ENCODE data around the gene GGT1. TPM values are rescaled to one million over a fixed set of nuclear protein-coding genes. Genes with fewer than 3 reads are reported as not detected.

GGT1 gene
- total and polyA plus RNA-seq, 2 donors (not counting 3 experiments of a cell fraction or from before 2014, with no cell fraction given), result 1.8 to 2.0 TPM

DNA sequence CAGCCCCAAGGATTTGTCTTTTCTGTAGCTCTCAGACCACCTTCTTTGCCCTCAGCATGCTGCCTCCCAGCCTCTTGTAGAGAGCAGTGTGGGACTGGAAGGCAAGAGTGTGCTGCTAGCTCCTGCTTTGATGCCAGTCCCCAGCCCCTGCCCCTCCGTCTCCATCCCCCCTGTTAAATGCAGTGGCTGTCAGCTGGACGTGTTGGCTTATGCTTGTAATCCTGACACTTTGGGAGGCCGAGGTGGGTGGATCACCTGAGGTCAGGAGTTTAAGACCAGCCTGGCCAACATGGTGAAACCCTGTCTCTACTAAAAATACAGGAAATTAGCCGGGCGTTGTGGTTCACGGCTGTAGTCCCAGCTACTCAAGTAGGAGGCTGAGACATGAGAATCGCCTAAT lies 31.7 kb upstream of the GGT1 start:
- ChIA-PET POLR2A (interaction anchor here (0.7 kb wide), 1 partner anchor 88 kb away, joined by 3 read pairs; no protein-coding TSS in a partner anchor), CTCF (no interaction called here)
- no peak overlapping the region for H3K27ac ChIP-seq (ENCODE audit: insufficient read depth, low read depth, low read length)
- no peak for TF ChIP-seq EZH2 (IDR thresholded peaks at IDR 0.05; ENCODE audit: borderline replicate concordance, low read depth, low read length, severe bottlenecking)
- TF ChIP-seq MYC (IDR thresholded peaks at IDR 0.05; ENCODE audit: low read depth, low read length), result no peak
- TF ChIP-seq GATA2 (IDR thresholded peaks at IDR 0.05; ENCODE audit: insufficient read depth, insufficient read length, low read depth, low read length), result no peak
- no peak for TF ChIP-seq FOS (IDR thresholded peaks at IDR 0.05; ENCODE audit: borderline replicate concordance, insufficient read depth, low read length)
- TF ChIP-seq JUN (IDR thresholded peaks at IDR 0.05; ENCODE audit: borderline replicate concordance, insufficient read depth, insufficient read length, low read depth), result no peak
- no peak for TF ChIP-seq POLR2AphosphoS5 (IDR thresholded peaks at IDR 0.05; ENCODE audit: insufficient read depth, low read depth, low read length)
- TF ChIP-seq POLR2A (IDR thresholded peaks at IDR 0.05; ENCODE audit: low read depth, low read length), result no peak
- TF ChIP-seq, protein P1, sequence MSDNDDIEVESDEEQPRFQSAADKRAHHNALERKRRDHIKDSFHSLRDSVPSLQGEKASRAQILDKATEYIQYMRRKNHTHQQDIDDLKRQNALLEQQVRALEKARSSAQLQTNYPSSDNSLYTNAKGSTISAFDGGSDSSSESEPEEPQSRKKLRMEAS (IDR thresholded peaks at IDR 0.05; ENCODE audit: insufficient read depth, insufficient read length), result no peak
- no peak for FAIRE-seq
- no peaks in the 10 kb centered on the region for H3K9me1 ChIP-seq (replicated peaks; ENCODE audit: control insufficient read depth, extremely low read depth, insufficient read depth, low read length)
- no peaks in the 10 kb centered on the region for H3K4me1 ChIP-seq (ENCODE audit: control insufficient read depth, extremely low read depth, insufficient read depth, low read length)
- no peak overlapping the region for H2AFZ ChIP-seq (ENCODE audit: low read depth, low read length)
- H3K9ac ChIP-seq (replicated peaks; ENCODE audit: extremely low read depth, insufficient read depth, low read length), result no peak overlapping the region
- DNase-seq (ENCODE audit: low read depth, low spot score), result no peak
- no peaks in the 10 kb centered on the region for H3K9me3 ChIP-seq (replicated peaks; ENCODE audit: control insufficient read depth, insufficient read depth, low read length)
- intact Hi-C loops (cut with micrococcal nuclease), result no loop called here
- no peak overlapping the region for H3K4me3 ChIP-seq (replicated peaks in 1 of 3; ENCODE audit: insufficient read depth in 1 of 3, low read depth in 1 of 3, low read length in 3 of 3)
- H3K36me3 ChIP-seq (ENCODE audit: control insufficient read depth in 2 of 2, extremely low read depth in 1 of 2, insufficient read depth in 2 of 2, low read length in 2 of 2), result peaks cover 24 to 25% of the 10 kb centered on the region in 2 experiments
- no TSS peak for BruUV-seq (replicated peaks)
- H3K27me3 ChIP-seq (ENCODE audit: control insufficient read depth in 2 of 2, insufficient read depth in 2 of 2, low read length in 2 of 2), result no peaks in the 10 kb centered on the region
- no peak overlapping the region for H3K4me2 ChIP-seq (ENCODE audit: insufficient read depth, low read length)
- peaks cover 15% of the 10 kb centered on the region for H3K79me2 ChIP-seq (ENCODE audit: control insufficient read depth, insufficient read depth, low read length)
- peaks cover 5% of the 10 kb centered on the region for H4K20me1 ChIP-seq (replicated peaks; ENCODE audit: control insufficient read depth, extremely low read depth, insufficient read depth, low read length)
- dilution Hi-C loops (cut with MboI; ENCODE audit: extremely low pct_ligation_motif_present, low sequenced_read_pairs), result no loop called here

DNA sequence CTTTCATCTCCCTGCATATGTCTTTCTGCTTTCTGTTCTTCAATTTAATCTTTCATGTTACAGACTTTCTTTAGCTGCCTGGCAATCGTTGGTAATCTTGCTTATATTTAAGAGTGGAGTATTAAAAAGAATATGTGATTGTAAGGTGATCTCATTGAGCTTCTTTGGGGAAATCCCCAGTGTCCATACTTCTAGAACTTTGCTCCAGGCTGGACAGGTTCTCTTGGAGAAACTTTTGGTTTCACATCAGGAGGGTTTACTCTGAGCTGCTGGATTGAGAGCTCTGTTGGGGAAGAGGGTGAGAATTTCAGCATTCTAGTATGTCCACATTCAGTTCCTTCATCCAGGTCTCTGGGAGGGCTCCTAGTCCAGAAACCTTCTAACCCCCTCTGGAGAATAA lies 26.2 kb upstream of the GGT1 start:
- no peak overlapping the region for H3K9ac ChIP-seq (replicated peaks; ENCODE audit: extremely low read depth, insufficient read depth, low read length)
- no peak overlapping the region for H3K4me3 ChIP-seq (replicated peaks in 1 of 3; ENCODE audit: insufficient read depth in 1 of 3, low read depth in 1 of 3, low read length in 3 of 3)
- H3K4me2 ChIP-seq (ENCODE audit: insufficient read depth, low read length), result no peak overlapping the region
- H3K27ac ChIP-seq (ENCODE audit: insufficient read depth, low read depth, low read length), result no peak overlapping the region
- dilution Hi-C loops (cut with MboI; ENCODE audit: extremely low pct_ligation_motif_present, low sequenced_read_pairs) (no loop called here), intact Hi-C loops (cut with micrococcal nuclease) (no loop called here)
- H4K20me1 ChIP-seq (replicated peaks; ENCODE audit: control insufficient read depth, extremely low read depth, insufficient read depth, low read length), result no peaks in the 10 kb centered on the region
- no peaks in the 10 kb centered on the region for H3K27me3 ChIP-seq (ENCODE audit: control insufficient read depth in 2 of 2, insufficient read depth in 2 of 2, low read length in 2 of 2)
- no peaks in the 10 kb centered on the region for H3K79me2 ChIP-seq (ENCODE audit: control insufficient read depth, insufficient read depth, low read length)
- peaks cover 4 to 6% of the 10 kb centered on the region in 2 experiments for H3K36me3 ChIP-seq (ENCODE audit: control insufficient read depth in 2 of 2, extremely low read depth in 1 of 2, insufficient read depth in 2 of 2, low read length in 2 of 2)
- H3K9me1 ChIP-seq (replicated peaks; ENCODE audit: control insufficient read depth, extremely low read depth, insufficient read depth, low read length), result no peaks in the 10 kb centered on the region
- FAIRE-seq (no peak), DNase-seq (ENCODE audit: low read depth, low spot score) (no peak)
- TF ChIP-seq POLR2AphosphoS5 (IDR thresholded peaks at IDR 0.05; ENCODE audit: insufficient read depth, low read depth, low read length) (no peak), POLR2A (IDR thresholded peaks at IDR 0.05; ENCODE audit: low read depth, low read length) (no peak), EZH2 (IDR thresholded peaks at IDR 0.05; ENCODE audit: borderline replicate concordance, low read depth, low read length, severe bottlenecking) (no peak), MYC (IDR thresholded peaks at IDR 0.05; ENCODE audit: low read depth, low read length) (no peak), GATA2 (IDR thresholded peaks at IDR 0.05; ENCODE audit: insufficient read depth, insufficient read length, low read depth, low read length) (no peak), FOS (IDR thresholded peaks at IDR 0.05; ENCODE audit: borderline replicate concordance, insufficient read depth, low read length) (no peak), JUN (IDR thresholded peaks at IDR 0.05; ENCODE audit: borderline replicate concordance, insufficient read depth, insufficient read length, low read depth) (no peak)
- TF ChIP-seq, protein P2, sequence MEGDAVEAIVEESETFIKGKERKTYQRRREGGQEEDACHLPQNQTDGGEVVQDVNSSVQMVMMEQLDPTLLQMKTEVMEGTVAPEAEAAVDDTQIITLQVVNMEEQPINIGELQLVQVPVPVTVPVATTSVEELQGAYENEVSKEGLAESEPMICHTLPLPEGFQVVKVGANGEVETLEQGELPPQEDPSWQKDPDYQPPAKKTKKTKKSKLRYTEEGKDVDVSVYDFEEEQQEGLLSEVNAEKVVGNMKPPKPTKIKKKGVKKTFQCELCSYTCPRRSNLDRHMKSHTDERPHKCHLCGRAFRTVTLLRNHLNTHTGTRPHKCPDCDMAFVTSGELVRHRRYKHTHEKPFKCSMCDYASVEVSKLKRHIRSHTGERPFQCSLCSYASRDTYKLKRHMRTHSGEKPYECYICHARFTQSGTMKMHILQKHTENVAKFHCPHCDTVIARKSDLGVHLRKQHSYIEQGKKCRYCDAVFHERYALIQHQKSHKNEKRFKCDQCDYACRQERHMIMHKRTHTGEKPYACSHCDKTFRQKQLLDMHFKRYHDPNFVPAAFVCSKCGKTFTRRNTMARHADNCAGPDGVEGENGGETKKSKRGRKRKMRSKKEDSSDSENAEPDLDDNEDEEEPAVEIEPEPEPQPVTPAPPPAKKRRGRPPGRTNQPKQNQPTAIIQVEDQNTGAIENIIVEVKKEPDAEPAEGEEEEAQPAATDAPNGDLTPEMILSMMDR (IDR thresholded peaks at IDR 0.05; ENCODE audit: extremely low read depth in 1 of 2, insufficient read depth in 1 of 2, low read depth in 1 of 2, low read length in 2 of 2), result no peak
- TF ChIP-seq, protein P1 (IDR thresholded peaks at IDR 0.05; ENCODE audit: insufficient read depth, insufficient read length), result no peak
- no peak overlapping the region for H2AFZ ChIP-seq (ENCODE audit: low read depth, low read length)
- ChIA-PET CTCF (interaction anchor here (1.2 kb wide), 1 partner anchor 10 kb away, joined by 4 read pairs; no protein-coding TSS in a partner anchor), POLR2A (no interaction called here)
- no peaks in the 10 kb centered on the region for H3K4me1 ChIP-seq (ENCODE audit: control insufficient read depth, extremely low read depth, insufficient read depth, low read length)
- no TSS peak for BruUV-seq (replicated peaks)
- no peaks in the 10 kb centered on the region for H3K9me3 ChIP-seq (replicated peaks; ENCODE audit: control insufficient read depth, insufficient read depth, low read length)
